GM12878 (cell line): ENCODE results near the gene PPP1R10.

ENCODE experiments used
- ETV6 ChIP-seq, 2 experiments: fragments of 450-650 bp in 1 of 2; IDR thresholded peaks in 1 of 2; conservative IDR thresholded peaks in 1 of 2; 2 replicates each; pipeline ENCODE4 v1.6.1; 2014; ENCODE audit warnings: antibody characterized with exemption in 1 of 2, borderline replicate concordance in 1 of 2, low read depth in 1 of 2, mild to moderate bottlenecking in 1 of 2, moderate library complexity in 1 of 2
- TF ChIP-seq, protein P1 (sequence below): IDR thresholded peaks from 2 replicates; pipeline ENCODE4 v1.6.1; 2012; ENCODE audit warnings: low read depth, low read length, improper control_type of control experiment

GRCh38 chr6:30564114-30564513, 52.9 kb downstream of the PPP1R10 start:
- TF ChIP-seq ETV6 (conservative IDR thresholded peaks at IDR 0.05 in 1 of 2, IDR thresholded peaks at IDR 0.05 in 1 of 2; ENCODE audit: borderline replicate concordance in 1 of 2, low read depth in 1 of 2), result no peak
- TF ChIP-seq, protein P1, sequence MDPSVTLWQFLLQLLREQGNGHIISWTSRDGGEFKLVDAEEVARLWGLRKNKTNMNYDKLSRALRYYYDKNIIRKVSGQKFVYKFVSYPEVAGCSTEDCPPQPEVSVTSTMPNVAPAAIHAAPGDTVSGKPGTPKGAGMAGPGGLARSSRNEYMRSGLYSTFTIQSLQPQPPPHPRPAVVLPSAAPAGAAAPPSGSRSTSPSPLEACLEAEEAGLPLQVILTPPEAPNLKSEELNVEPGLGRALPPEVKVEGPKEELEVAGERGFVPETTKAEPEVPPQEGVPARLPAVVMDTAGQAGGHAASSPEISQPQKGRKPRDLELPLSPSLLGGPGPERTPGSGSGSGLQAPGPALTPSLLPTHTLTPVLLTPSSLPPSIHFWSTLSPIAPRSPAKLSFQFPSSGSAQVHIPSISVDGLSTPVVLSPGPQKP, result no peak
